GM23338 (cell line): ENCODE results near the gene SLC39A11. TPM values are rescaled to one million over a fixed set of nuclear protein-coding genes. Genes with fewer than 3 reads are reported as not detected.

ENCODE experiments used
- ATAC-seq: fragments of 200-7000 bp; cut with Tn5 transposase; 3 replicates; pipeline ENCODE4 v1.9.1; 2020
- DNase-seq: peaks from one replicate; pipeline ENCODE4 v3.0.0-alpha.2; 2015; ENCODE audit warnings: low spot score
- H2AFZ ChIP-seq: fragments of 200-600 bp; sonication (generic); 2 replicates; pipeline ENCODE4 v1.8.0; 2016; ENCODE audit warnings: antibody characterized with exemption, mild to moderate bottlenecking, moderate library complexity
- H3F3A ChIP-seq: fragments of 200-600 bp; sonication (generic); replicated peaks from 2 replicates; pipeline ENCODE4 v1.8.0; 2017; ENCODE audit warnings: antibody characterized with exemption, mixed run types, low read depth
- H3K27ac ChIP-seq: fragments of 200-600 bp; sonication (generic); 2 replicates; pipeline ENCODE4 v1.6.1; 2016; ENCODE audit warnings: low read depth
- H3K27me3 ChIP-seq: fragments of 200-600 bp; sonication (generic); 2 replicates; pipeline ENCODE4 v1.8.0; 2016; ENCODE audit warnings: mild to moderate bottlenecking, mixed run types, moderate library complexity; ENCODE audit not compliant: insufficient read depth
- H3K36me3 ChIP-seq: fragments of 200-600 bp; sonication (generic); 2 replicates; pipeline ENCODE4 v1.8.0; 2016; ENCODE audit warnings: mild to moderate bottlenecking; ENCODE audit not compliant: insufficient read depth
- H3K4me1 ChIP-seq: fragments of 200-600 bp; sonication (generic); 2 replicates; pipeline ENCODE4 v1.8.0; 2016; ENCODE audit warnings: mild to moderate bottlenecking, moderate library complexity; ENCODE audit not compliant: insufficient read depth
- H3K4me2 ChIP-seq: fragments of 200-600 bp; sonication (generic); 2 replicates; pipeline ENCODE4 v1.7.1; 2017; ENCODE audit warnings: mixed run types
- H3K4me3 ChIP-seq: fragments of 200-600 bp; sonication (generic); 2 replicates; pipeline ENCODE4 v1.6.1; 2016; ENCODE audit warnings: mixed run types
- H3K79me2 ChIP-seq: fragments of 200-600 bp; sonication (generic); replicated peaks from 2 replicates; pipeline ENCODE4 v1.8.0; 2017; ENCODE audit warnings: mild to moderate bottlenecking; ENCODE audit not compliant: insufficient read depth
- H3K9me2 ChIP-seq: fragments of 200-600 bp; sonication (generic); 2 replicates; pipeline ENCODE4 v1.8.0; 2017; ENCODE audit not compliant: insufficient read depth
- H4K20me1 ChIP-seq: fragments of 200-600 bp; sonication (generic); replicated peaks from 2 replicates; pipeline ENCODE4 v1.8.0; 2017; ENCODE audit warnings: mild to moderate bottlenecking; ENCODE audit not compliant: insufficient read depth
- H3K27ac Mint-ChIP-seq: 2 replicates; pipeline ENCODE4 v1.8.0; 2020; ENCODE audit warnings: inconsistent platforms, mild to moderate bottlenecking, moderate library complexity, mixed read lengths
- H3K27me3 Mint-ChIP-seq: 3 replicates; pipeline ENCODE4 v1.8.0; 2022; ENCODE audit warnings: low read depth, mild to moderate bottlenecking, moderate library complexity, mixed read lengths, inconsistent platforms; ENCODE audit not compliant: insufficient read depth, poor library complexity
- H3K36me3 Mint-ChIP-seq: 3 replicates; pipeline ENCODE4 v1.8.0; 2021; ENCODE audit warnings: low read depth, mild to moderate bottlenecking, inconsistent platforms, moderate library complexity, mixed read lengths
- H3K4me1 Mint-ChIP-seq: 3 replicates; pipeline ENCODE4 v1.8.0; 2020; ENCODE audit warnings: mild to moderate bottlenecking, inconsistent platforms, mixed read lengths
- H3K4me3 Mint-ChIP-seq: 3 replicates; pipeline ENCODE4 v1.8.0; 2021; ENCODE audit warnings: moderate library complexity, mild to moderate bottlenecking, inconsistent platforms, mixed read lengths
- H3K9me3 Mint-ChIP-seq: 3 replicates; pipeline ENCODE4 v1.8.0; 2020; ENCODE audit warnings: moderate library complexity, mild to moderate bottlenecking, inconsistent platforms, mixed read lengths
- CREB1 ChIP-seq: fragments of 250-450 bp; sonication (Bioruptor Pico); IDR thresholded peaks from 2 replicates; pipeline ENCODE4 v1.5.0; 2020; ENCODE audit warnings: low read depth, mild to moderate bottlenecking, moderate library complexity
- EZH2 ChIP-seq: fragments of 200-600 bp; sonication (generic); IDR thresholded peaks from one replicate; pipeline ENCODE4 v1.8.0; 2017; ENCODE audit warnings: antibody characterized with exemption, mild to moderate bottlenecking, low read depth; ENCODE audit not compliant: unreplicated experiment
- EZH2phosphoT487 ChIP-seq: fragments of 200-600 bp; sonication (generic); IDR thresholded peaks from one replicate; pipeline ENCODE4 v1.8.1; 2018; ENCODE audit warnings: antibody characterized with exemption; ENCODE audit not compliant: unreplicated experiment
- NANOG ChIP-seq: IDR thresholded peaks from 2 replicates; pipeline ENCODE4 v1.6.1; 2016; ENCODE audit warnings: antibody characterized with exemption, borderline replicate concordance
- STAT1 ChIP-seq: IDR thresholded peaks from one replicate; pipeline ENCODE4 v1.6.1; 2016; ENCODE audit warnings: antibody characterized with exemption; ENCODE audit not compliant: unreplicated experiment
- ZNF331 ChIP-seq: fragments of 250-450 bp; sonication (Bioruptor Pico); IDR thresholded peaks from 2 replicates; pipeline ENCODE4 v1.5.0; 2020; ENCODE audit warnings: low read depth, mild to moderate bottlenecking, moderate library complexity
- polyA plus RNA-seq: library from polyadenylated mRNA; unstranded; fragments of >200 nt; fragmentation: Nextera tagmentation; extraction: Ambion mirVana; gene quantifications from 2 replicates; pipeline ENCODE4 v1.2.1, GENCODE V29; 2016
- total RNA-seq: library from RNA; depleted of rRNA; stranded (reverse); fragments of >200 nt; shearing (Covaris generic); gene quantifications from 2 replicates; pipeline ENCODE4 v1.2.3, GENCODE V29; 2014
- TF ChIP-seq, protein P1 (sequence below): fragments of 250-450 bp; sonication (Bioruptor Pico); IDR thresholded peaks from 2 replicates; pipeline ENCODE4 v1.5.0; 2020; ENCODE audit warnings: mild to moderate bottlenecking, moderate library complexity

SLC39A11 gene
- total and polyA plus RNA-seq, 2 experiments from 2014 or later: 10.8 to 18.1 TPM

DNA sequence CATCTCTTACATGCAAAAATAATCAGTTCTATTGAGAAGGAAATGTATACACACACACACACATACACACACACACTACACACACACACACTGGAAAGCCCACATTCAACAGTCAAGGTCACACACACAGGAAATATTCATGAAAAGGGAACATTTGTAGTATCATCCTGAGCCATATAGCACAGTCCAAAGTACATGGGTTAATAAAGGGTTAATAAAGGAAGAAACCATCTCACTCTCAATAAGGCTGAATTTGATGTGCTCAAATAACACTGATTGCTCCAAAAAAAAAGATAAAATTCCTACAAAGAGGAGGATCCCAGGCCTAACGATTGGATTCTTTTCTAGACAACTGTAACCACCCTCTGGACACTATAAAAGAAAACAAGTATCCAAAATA is 164.7 kb downstream of the SLC39A11 start (continued):
- no peak for TF ChIP-seq CREB1 (CRISPR knock-in tag)
- TF ChIP-seq, protein P1, sequence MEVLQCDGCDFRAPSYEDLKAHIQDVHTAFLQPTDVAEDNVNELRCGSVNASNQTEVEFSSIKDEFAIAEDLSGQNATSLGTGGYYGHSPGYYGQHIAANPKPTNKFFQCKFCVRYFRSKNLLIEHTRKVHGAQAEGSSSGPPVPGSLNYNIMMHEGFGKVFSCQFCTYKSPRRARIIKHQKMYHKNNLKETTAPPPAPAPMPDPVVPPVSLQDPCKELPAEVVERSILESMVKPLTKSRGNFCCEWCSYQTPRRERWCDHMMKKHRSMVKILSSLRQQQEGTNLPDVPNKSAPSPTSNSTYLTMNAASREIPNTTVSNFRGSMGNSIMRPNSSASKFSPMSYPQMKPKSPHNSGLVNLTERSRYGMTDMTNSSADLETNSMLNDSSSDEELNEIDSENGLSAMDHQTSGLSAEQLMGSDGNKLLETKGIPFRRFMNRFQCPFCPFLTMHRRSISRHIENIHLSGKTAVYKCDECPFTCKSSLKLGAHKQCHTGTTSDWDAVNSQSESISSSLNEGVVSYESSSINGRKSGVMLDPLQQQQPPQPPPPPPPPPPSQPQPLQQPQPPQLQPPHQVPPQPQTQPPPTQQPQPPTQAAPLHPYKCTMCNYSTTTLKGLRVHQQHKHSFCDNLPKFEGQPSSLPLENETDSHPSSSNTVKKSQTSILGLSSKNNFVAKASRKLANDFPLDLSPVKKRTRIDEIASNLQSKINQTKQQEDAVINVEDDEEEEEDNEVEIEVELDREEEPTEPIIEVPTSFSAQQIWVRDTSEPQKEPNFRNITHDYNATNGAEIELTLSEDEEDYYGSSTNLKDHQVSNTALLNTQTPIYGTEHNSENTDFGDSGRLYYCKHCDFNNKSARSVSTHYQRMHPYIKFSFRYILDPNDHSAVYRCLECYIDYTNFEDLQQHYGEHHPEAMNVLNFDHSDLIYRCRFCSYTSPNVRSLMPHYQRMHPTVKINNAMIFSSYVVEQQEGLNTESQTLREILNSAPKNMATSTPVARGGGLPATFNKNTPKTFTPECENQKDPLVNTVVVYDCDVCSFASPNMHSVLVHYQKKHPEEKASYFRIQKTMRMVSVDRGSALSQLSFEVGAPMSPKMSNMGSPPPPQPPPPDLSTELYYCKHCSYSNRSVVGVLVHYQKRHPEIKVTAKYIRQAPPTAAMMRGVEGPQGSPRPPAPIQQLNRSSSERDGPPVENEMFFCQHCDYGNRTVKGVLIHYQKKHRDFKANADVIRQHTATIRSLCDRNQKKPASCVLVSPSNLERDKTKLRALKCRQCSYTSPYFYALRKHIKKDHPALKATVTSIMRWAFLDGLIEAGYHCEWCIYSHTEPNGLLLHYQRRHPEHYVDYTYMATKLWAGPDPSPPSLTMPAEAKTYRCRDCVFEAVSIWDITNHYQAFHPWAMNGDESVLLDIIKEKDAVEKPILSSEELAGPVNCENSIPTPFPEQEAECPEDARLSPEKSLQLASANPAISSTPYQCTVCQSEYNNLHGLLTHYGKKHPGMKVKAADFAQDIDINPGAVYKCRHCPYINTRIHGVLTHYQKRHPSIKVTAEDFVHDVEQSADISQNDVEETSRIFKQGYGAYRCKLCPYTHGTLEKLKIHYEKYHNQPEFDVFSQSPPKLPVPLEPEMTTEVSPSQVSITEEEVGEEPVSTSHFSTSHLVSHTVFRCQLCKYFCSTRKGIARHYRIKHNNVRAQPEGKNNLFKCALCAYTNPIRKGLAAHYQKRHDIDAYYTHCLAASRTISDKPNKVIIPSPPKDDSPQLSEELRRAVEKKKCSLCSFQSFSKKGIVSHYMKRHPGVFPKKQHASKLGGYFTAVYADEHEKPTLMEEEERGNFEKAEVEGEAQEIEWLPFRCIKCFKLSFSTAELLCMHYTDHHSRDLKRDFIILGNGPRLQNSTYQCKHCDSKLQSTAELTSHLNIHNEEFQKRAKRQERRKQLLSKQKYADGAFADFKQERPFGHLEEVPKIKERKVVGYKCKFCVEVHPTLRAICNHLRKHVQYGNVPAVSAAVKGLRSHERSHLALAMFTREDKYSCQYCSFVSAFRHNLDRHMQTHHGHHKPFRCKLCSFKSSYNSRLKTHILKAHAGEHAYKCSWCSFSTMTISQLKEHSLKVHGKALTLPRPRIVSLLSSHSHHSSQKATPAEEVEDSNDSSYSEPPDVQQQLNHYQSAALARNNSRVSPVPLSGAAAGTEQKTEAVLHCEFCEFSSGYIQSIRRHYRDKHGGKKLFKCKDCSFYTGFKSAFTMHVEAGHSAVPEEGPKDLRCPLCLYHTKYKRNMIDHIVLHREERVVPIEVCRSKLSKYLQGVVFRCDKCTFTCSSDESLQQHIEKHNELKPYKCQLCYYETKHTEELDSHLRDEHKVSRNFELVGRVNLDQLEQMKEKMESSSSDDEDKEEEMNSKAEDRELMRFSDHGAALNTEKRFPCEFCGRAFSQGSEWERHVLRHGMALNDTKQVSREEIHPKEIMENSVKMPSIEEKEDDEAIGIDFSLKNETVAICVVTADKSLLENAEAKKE (CRISPR knock-in tag): no peak

DNA sequence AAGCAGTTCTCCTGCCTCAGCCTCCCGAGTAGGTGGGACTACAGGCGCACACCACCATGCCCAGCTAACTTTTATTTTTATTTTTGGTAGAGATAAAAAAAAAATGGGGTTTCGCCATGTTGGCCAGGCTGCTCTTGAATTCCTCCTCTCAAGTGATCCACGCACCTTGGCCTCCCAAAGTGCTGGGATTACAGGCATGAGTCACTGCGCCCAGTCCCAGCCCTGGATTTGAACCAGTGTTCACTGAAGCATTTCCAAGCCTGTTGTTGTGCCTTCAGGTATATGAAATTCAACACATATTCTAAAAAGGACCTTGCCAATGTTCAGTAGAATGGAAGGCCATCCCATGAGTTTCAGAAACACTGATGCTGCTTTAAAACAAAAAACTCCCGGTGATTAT is 165.3 kb downstream of the SLC39A11 start:
- ATAC-seq (no peak), DNase-seq (no peak)
- TF ChIP-seq STAT1 (no peak), ZNF331 (no peak), CREB1 (CRISPR knock-in tag) (no peak), EZH2 (no peak), EZH2phosphoT487 (no peak), NANOG (no peak)
- TF ChIP-seq, protein P1 (CRISPR knock-in tag): no peak
- Histone ChIP-seq H2AFZ (no peak overlapping the region), H4K20me1 (no peaks in the 10 kb centered on the region), H3K36me3 (no peaks in the 10 kb centered on the region), H3K79me2 (no peaks in the 10 kb centered on the region), H3F3A (no peaks in the 10 kb centered on the region), H3K27ac (no peak overlapping the region), H3K4me2 (no peak overlapping the region), H3K9me2 (no peaks in the 10 kb centered on the region), H3K4me1 (no peaks in the 10 kb centered on the region), H3K4me3 (no peak overlapping the region), H3K27me3 (no peaks in the 10 kb centered on the region)
- Mint-ChIP-seq H3K36me3 (no peaks in the 10 kb centered on the region), H3K4me1 (no peaks in the 10 kb centered on the region), H3K27ac (no peak overlapping the region), H3K4me3 (no peak overlapping the region), H3K27me3 (peaks cover 1% of the 10 kb centered on the region), H3K9me3 (no peaks in the 10 kb centered on the region)
